ENCODE measurements around the gene C22orf31. TPM values are rescaled to one million over a fixed set of nuclear protein-coding genes. Genes with fewer than 3 reads are reported as not detected.

Gene C22orf31
- total and polyA plus RNA-seq, 2 donors (not counting 3 experiments of a cell fraction or from before 2014, with no cell fraction given), result not detected

DNA sequence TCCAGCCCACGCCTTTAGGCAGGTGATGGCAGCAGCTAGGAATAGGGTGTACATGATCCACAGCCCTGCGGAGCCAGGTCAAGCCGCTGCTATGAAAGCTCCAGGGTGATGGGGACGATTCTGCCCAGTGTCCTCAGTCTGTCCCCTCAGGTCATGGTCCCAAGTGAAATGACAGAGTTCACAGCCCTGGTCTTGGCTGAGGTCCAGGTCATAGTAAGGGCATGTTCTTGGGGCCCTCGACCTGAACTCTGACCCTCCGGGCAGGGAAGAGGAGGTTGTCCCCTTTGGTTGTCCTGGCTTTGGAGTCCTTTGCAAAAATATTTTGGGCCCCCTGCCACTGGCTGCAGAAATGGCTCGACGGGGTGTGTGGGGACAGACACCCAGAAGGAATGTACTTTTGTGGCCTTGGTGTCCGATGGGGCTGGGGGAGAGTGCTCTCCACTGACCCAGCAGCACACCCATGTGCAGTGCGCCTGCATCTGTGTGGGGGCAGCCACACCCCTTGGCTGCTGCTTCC, 7.3 kb downstream of the C22orf31 start:
- no peaks in the 10 kb centered on the region for H4K20me1 ChIP-seq (replicated peaks; ENCODE audit: control insufficient read depth, extremely low read depth, insufficient read depth, low read length)
- H3K79me2 ChIP-seq (ENCODE audit: control insufficient read depth, insufficient read depth, low read length), result no peaks in the 10 kb centered on the region
- H3K4me2 ChIP-seq (ENCODE audit: insufficient read depth, low read length), result no peak overlapping the region
- DNase-seq (ENCODE audit: low read depth, low spot score) (no peak), FAIRE-seq (no peak)
- no TSS peak for BruUV-seq (replicated peaks)
- intact Hi-C loops (cut with micrococcal nuclease) (no loop called here), dilution Hi-C loops (cut with MboI; ENCODE audit: extremely low pct_ligation_motif_present, low sequenced_read_pairs) (no loop called here)
- ChIA-PET POLR2A (no interaction called here), CTCF (interaction anchor here (1.6 to 2.8 kb wide), 3 partner anchors 13 to 199 kb away, joined by 6 to 12 read pairs (median 8); no protein-coding TSS in a partner anchor)
- no peaks in the 10 kb centered on the region for H3K9me1 ChIP-seq (replicated peaks; ENCODE audit: control insufficient read depth, extremely low read depth, insufficient read depth, low read length)
- H3K27me3 ChIP-seq (ENCODE audit: control insufficient read depth in 2 of 2, insufficient read depth in 2 of 2, low read length in 2 of 2), result no peaks in the 10 kb centered on the region
- no peak overlapping the region for H3K27ac ChIP-seq (ENCODE audit: insufficient read depth, low read depth, low read length)
- no peak overlapping the region for H2AFZ ChIP-seq (ENCODE audit: low read depth, low read length)
- TF ChIP-seq MYC (IDR thresholded peaks at IDR 0.05; ENCODE audit: low read depth, low read length), result no peak
- TF ChIP-seq, protein P1, sequence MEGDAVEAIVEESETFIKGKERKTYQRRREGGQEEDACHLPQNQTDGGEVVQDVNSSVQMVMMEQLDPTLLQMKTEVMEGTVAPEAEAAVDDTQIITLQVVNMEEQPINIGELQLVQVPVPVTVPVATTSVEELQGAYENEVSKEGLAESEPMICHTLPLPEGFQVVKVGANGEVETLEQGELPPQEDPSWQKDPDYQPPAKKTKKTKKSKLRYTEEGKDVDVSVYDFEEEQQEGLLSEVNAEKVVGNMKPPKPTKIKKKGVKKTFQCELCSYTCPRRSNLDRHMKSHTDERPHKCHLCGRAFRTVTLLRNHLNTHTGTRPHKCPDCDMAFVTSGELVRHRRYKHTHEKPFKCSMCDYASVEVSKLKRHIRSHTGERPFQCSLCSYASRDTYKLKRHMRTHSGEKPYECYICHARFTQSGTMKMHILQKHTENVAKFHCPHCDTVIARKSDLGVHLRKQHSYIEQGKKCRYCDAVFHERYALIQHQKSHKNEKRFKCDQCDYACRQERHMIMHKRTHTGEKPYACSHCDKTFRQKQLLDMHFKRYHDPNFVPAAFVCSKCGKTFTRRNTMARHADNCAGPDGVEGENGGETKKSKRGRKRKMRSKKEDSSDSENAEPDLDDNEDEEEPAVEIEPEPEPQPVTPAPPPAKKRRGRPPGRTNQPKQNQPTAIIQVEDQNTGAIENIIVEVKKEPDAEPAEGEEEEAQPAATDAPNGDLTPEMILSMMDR (IDR thresholded peaks at IDR 0.05; ENCODE audit: extremely low read depth in 1 of 2, insufficient read depth in 1 of 2, low read depth in 1 of 2, low read length in 2 of 2), result no peak
- no peak for TF ChIP-seq POLR2AphosphoS5 (IDR thresholded peaks at IDR 0.05; ENCODE audit: insufficient read depth, low read depth, low read length)
- no peak for TF ChIP-seq EZH2 (IDR thresholded peaks at IDR 0.05; ENCODE audit: borderline replicate concordance, low read depth, low read length, severe bottlenecking)
- TF ChIP-seq, protein P2, sequence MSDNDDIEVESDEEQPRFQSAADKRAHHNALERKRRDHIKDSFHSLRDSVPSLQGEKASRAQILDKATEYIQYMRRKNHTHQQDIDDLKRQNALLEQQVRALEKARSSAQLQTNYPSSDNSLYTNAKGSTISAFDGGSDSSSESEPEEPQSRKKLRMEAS (IDR thresholded peaks at IDR 0.05; ENCODE audit: insufficient read depth, insufficient read length), result no peak
- no peak for TF ChIP-seq JUN (IDR thresholded peaks at IDR 0.05; ENCODE audit: borderline replicate concordance, insufficient read depth, insufficient read length, low read depth)
- no peak for TF ChIP-seq FOS (IDR thresholded peaks at IDR 0.05; ENCODE audit: borderline replicate concordance, insufficient read depth, low read length)
- TF ChIP-seq POLR2A (IDR thresholded peaks at IDR 0.05; ENCODE audit: low read depth, low read length), result no peak
- no peaks in the 10 kb centered on the region for H3K9me3 ChIP-seq (replicated peaks; ENCODE audit: control insufficient read depth, insufficient read depth, low read length)
- H3K9ac ChIP-seq (replicated peaks; ENCODE audit: extremely low read depth, insufficient read depth, low read length), result no peak overlapping the region
- H3K4me3 ChIP-seq (replicated peaks in 1 of 3; ENCODE audit: insufficient read depth in 1 of 3, low read depth in 1 of 3, low read length in 3 of 3), result no peak overlapping the region
- H3K36me3 ChIP-seq (ENCODE audit: control insufficient read depth in 2 of 2, extremely low read depth in 1 of 2, insufficient read depth in 2 of 2, low read length in 2 of 2), result no peaks in the 10 kb centered on the region
- H3K4me1 ChIP-seq (ENCODE audit: control insufficient read depth, extremely low read depth, insufficient read depth, low read length), result no peaks in the 10 kb centered on the region
